ENCODE measurements around the gene SMR3A.

DNA sequence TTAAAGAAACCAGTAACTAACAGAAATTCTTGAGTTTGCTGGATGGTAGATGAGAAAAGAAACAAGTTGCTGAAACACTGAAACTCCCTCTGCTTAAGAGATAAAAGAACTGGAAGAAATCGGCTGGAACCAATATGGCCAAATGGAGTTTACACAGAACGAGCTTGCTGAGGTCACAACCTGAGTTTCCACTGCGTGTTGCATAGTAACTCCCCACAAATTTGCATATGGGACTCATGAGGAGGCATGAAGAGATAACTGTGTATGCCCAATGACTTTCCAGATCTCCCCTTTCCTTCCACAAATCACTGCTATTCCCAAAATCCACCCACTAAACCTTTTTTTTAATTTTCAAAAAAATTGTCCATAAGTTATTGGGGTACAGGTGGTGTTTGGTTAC, 12.2 kb downstream of the SMR3A start:
- TF ChIP-seq POLR2A (IDR thresholded peaks at IDR 0.05; ENCODE audit: low read length): no peak
- no peak for TF ChIP-seq GATA1 (IDR thresholded peaks at IDR 0.05; ENCODE audit: low read depth, low read length)

Measured in erythroblast (primary cell).